Fibroblast of skin of scalp (primary cell): ENCODE results near the gene G6PC1.
"Not testable (repeated sequence)": the region's sequence is repeated elsewhere in the genome, so short reads cannot be mapped to it uniquely, and the experiment has no call there.

Experiments
- DNase-seq: peaks from one replicate; pipeline ENCODE4 v3.0.0-alpha.2; 2013

G6PC1 gene

GRCh38 chr17:42873932-42874695 is 26.5 kb upstream of the G6PC1 start:
- DNase-seq: not testable (repeated sequence)

DNA sequence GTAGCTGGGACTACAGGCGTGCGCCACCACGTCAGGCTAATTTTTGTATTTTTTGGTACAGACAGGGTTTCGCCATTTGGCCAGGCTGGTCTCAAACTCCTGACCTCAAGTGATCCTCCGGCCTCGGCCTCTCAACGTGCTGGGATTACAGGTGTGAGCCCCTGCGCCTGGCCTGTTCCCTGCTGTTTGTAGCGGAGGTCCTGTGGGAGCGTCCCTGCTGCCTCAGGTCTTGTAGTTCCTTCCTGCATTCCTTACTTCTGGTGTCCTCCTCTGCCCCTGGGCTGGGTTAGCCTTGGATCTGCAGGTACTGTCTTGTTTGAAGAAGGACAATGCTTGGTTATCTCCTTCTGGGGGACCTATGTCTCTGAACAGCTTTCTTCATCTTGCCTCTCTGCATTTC is 23.6 kb upstream of the G6PC1 start:
- DNase-seq: no peak

DNA sequence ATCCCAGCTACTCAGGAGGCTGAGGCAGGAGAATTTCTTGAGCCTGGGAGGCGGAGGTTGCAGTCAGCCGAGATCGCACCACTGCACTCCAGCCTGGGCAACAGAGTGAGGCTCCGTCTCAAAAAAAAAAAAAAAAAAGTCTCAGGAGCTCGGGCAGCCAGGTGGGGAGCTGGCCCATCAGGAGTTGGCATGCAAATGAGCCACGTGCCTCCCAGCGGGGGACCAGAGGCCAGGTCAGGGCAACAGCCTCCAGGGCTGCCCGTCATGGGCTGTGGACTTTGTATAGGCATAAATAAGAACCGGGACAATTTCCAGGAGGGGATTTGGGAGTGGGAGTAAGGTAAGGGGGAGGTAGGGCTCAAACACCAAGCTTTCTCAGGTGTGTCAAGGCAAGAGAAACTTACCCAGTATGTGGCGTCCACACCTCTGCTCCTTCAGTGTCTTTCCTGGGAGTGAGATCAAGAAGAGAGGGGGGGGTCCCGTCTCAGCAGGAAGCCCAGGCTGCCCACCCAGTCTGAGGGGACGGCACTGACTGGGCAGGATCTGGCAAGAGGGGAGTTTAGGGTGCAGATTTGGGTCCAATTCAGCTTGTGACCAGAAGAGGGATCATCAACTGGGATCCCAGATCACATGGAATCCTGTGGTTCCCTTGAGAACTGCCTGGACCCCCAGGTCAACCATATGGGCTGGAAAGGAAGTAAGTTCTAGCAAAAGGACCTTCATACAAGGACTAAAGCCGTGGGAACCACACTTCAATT is 22.3 kb upstream of the G6PC1 start:
- no peak for DNase-seq

- DNase-seq: no peak
Measured at GRCh38 chr17:42878924-42879595, 21.5 kb upstream of the G6PC1 start.

- DNase-seq: peak; percentile 22
Measured at GRCh38 chr17:42879596-42879985, 21.0 kb upstream of the G6PC1 start.

GRCh38 chr17:42880776-42881310 is 19.8 kb upstream of the G6PC1 start:
- DNase-seq: no peak

DNA sequence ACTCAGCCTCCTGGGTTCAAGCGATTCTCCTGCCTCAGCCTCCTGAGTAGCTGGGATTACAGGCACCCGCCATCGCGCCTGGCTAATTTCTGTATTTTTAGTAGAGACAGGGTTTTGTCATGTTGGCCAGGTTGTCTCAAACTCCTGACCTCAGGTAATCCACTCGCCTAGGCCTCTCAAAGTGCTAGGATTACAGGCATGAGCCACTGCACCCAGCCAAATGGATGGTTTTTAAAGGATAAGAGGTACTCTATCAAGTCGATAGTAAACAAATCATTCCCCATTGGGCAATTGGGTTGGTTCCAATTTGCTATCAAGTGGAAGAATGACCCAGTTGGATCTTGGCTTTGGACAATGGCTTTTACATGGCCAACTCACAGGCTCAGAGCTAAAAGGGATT is 18.9 kb upstream of the G6PC1 start:
- not testable (repeated sequence) for DNase-seq

DNA sequence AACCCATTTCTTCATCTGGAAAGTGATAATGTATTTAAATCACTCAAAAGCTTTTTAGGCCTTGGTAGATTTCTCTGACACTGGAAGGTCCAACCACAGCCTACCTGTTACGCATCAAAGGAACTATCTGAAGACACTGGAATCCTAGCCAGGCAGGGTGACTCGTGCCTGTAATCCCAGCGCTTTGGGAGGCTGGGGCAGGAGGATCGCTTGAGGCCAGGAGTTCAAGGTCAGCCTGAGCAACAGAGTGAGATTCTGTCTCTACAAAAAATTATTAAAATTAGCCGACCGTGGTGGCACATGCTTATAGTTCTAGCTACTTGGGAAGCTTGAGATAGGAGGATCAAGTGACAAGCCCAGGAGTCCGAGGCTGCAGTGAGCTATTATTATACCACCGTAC is 18.4 kb upstream of the G6PC1 start:
- DNase-seq: no peak

DNA sequence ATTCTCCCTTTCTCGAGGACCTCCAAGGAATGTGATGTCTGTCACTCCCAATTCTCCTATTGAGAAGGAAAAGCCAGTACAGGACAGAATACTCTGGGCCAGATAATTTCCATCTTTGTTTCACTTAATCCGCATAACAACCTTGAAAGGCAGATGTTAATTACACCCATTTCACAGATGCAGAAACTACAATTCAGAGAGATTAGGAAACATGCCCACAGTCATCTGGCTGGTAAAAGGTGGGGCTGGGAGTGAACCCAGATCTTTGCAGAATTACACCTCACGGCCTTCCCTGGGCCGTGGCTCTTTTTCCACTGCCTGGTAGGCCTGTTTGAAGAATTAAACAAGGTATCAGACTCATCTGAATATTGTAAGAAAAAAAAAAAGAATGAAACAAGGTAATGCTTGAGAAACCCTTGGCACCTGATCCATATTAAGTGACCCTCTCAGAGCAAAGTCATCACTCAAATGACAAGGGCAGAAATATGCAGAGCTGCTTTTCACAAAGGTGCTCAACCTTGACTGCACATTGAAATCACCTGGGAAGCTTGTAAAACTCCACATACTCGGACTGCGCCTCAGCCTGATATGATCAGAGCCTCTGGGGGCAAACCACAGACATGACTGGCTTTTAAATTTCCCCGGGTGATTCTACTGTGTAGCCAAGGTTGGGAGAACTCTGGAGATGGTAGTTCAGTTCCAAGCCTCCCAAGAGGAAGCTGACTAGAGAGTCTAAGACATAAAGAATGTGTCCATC is 16.6 kb upstream of the G6PC1 start:
- no peak for DNase-seq

GRCh38 chr17:42885806-42886205 is 14.8 kb upstream of the G6PC1 start:
- DNase-seq: not testable (repeated sequence)

DNA sequence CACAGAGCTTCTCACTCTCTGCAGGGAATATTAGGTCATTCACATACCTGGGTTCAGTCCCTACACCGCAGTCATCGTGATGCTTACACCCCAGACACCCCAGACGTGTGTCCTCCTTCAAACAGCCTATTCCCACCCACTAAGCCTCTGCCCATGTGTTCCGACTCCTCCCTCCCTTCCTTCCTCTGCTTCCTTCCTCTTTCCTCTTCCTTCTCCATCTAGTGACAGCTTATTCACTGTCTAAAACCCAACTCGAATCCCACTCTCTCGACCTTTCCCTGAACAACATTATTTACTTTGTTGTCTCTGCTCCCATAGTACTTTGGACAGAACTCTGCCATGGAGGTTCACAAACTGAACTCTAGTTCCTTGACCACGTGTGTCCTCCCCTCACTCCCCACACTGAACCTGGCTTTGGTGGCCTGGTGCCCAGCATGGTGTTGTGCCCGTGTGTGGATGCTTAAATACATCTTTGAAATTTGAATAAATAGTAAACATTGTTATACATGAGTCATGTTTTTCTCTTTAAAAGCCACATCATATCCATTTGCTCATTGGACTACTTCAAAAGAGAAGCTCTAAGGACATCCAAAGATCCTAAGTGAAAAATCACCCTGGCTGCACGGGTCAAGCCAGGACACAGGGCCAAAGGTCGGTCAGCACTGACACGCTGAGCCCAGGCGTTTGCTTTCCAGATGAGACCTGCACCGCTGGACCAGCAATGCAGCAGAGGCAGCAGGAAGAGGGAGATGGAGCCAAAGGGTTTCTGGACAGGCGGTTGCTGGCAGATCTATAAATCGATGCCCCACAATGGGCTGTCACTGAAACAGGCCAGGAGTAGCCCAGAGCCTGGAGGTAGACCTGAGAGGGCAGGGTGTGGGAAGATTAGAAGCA is 14.1 kb upstream of the G6PC1 start:
- no peak for DNase-seq

DNA sequence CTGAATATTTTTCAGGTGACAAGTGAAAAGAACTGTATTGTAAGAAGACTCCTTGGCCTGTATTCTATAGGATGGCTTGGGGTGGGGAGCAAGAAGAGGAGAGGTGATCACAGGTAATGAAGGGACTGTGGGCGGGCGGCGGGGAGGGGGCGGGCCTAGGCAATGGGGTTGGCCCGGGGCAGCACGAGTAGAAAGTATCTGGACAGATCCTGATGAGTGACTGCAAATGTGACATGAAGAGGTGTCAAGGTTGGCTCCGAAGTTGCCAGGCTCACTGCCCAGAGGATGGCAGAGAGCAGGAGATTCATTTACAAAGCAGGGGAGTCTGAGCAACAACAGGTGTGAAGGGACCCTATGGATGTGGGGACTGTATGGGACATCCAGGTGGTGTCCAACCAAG is 10.8 kb upstream of the G6PC1 start:
- DNase-seq: no peak

- DNase-seq: no peak
Measured at GRCh38 chr17:42891539-42892152, 9.0 kb upstream of the G6PC1 start.

- no peak for DNase-seq
Measured at GRCh38 chr17:42893359-42893758, 7.2 kb upstream of the G6PC1 start.

- DNase-seq: no peak
Measured at GRCh38 chr17:42894283-42895184, 6.1 kb upstream of the G6PC1 start.

DNA sequence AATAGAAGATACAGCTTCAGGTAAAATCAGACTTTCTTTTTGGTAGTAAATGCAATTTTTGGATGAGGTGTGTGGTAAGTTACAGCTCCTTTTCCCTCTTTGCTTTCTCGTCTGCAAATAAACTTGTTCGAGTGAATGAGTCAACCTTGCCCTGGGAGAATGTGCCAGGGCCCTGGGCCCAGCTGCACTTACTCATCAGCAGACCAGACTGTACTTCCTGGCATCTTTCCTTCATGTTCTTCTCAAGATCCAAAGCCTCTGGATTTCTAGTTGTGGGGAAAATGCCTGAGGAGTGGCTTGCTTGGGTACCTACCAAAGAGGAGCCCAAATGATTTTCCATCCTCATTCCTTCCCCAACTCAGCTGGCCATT is 5.4 kb upstream of the G6PC1 start:
- DNase-seq: peak; percentile 63

- no peak for DNase-seq
Measured at GRCh38 chr17:42898147-42898811, 2.3 kb upstream of the G6PC1 start.

DNA sequence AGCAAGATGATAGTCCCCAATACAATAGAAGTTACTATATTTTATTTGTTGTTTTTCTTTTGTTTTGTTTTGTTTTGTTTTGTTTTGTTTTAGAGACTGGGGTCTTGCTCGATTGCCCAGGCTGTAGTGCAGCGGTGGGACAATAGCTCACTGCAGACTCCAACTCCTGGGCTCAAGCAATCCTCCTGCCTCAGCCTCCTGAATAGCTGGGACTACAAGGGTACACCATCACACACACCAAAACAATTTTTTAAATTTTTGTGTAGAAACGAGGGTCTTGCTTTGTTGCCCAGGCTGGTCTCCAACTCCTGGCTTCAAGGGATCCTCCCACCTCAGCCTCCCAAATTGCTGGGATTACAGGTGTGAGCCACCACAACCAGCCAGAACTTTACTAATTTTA is 618 bp upstream of the G6PC1 start:
- not testable (repeated sequence) for DNase-seq

DNA sequence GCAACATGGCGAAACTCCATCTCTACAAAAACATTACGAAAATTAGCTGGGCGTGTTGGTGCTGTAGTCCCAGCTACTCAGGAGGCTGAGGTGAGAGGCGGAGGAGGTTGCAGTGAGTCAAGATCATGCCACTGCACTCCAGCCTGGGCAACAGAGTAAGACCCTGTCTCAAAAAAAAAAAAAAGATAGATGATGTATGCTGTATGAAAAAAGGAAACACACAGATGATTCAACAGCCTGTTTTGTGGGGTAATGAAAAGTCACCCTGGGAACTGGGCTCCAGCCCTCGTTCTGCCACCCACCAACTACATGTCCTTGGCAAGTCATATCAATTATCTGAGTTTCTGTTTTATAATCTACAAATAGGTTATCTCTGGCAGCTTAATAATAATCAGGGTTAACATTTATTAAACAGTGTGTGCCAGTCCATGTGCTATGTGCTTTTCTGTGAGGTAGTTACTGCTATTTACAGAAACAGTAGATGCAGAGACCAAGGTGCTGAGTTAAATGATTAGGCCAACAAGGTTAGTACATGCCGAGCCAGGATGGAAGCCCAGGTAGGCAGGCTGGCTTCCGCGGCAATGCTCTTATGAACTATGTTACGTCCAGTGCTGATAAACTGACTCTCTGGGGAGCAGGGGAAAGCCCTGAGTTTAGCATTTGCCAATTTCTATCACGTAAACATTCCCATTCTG is 1.1 kb downstream of the G6PC1 start:
- DNase-seq: no peak
